ENCODE measurements around the gene ARHGAP33. TPM values are rescaled to one million over a fixed set of nuclear protein-coding genes. Genes with fewer than 3 reads are reported as not detected.

Gene ARHGAP33
- total RNA-seq, 2 donors from 2014 or later = 31.5 to 45.0 TPM

GRCh38 chr19:35736913-35737886, 38.2 kb upstream of the ARHGAP33 start:
- Mint-ChIP-seq H3K27me3 (no peaks in the 10 kb centered on the region), H3K27ac (no peak overlapping the region), H3K9me3 (no peaks in the 10 kb centered on the region), H3K4me3 (no peak overlapping the region), H3K4me1 (ENCODE audit: low read depth in 2 of 2) (peaks cover 25 to 37% of the 10 kb centered on the region in 2 donors), H3K36me3 (peaks cover 9% of the 10 kb centered on the region)
- ATAC-seq (no peak), DNase-seq (ENCODE audit: low spot score) (no peak)

GRCh38 chr19:35738021-35738886, 37.1 kb upstream of the ARHGAP33 start:
- peak overlapping the region; percentile 37 to 58 for H3K27ac Mint-ChIP-seq
- H3K36me3 Mint-ChIP-seq = peaks cover 9% of the 10 kb centered on the region
- peaks cover 31 to 44% of the 10 kb centered on the region in 2 donors for H3K4me1 Mint-ChIP-seq (ENCODE audit: low read depth in 2 of 2)
- H3K4me3 Mint-ChIP-seq = no peak overlapping the region
- H3K9me3 Mint-ChIP-seq = no peaks in the 10 kb centered on the region
- ATAC-seq (no peak), DNase-seq (ENCODE audit: low spot score) (peak; percentile 45)
- H3K27me3 Mint-ChIP-seq = no peaks in the 10 kb centered on the region

GRCh38 chr19:35738887-35739229, 36.5 kb upstream of the ARHGAP33 start:
- DNase-seq (ENCODE audit: low spot score) (no peak), ATAC-seq (no peak)
- Mint-ChIP-seq H3K36me3 (peaks cover 8% of the 10 kb centered on the region), H3K9me3 (no peaks in the 10 kb centered on the region), H3K27me3 (no peaks in the 10 kb centered on the region), H3K4me3 (peak overlapping the region; percentile 44), H3K4me1 (ENCODE audit: low read depth in 2 of 2) (peaks cover 31 to 43% of the 10 kb centered on the region in 2 donors), H3K27ac (peak overlapping the region; percentile 37 to 58)

GRCh38 chr19:35739275-35740107, 35.9 kb upstream of the ARHGAP33 start:
- H3K4me3 Mint-ChIP-seq = peak overlapping the region; percentile 44
- DNase-seq (ENCODE audit: low spot score) (no peak), ATAC-seq (no peak)
- H3K27ac Mint-ChIP-seq = peak overlapping the region; percentile 37 to 58
- no peaks in the 10 kb centered on the region for H3K9me3 Mint-ChIP-seq
- peaks cover 30 to 43% of the 10 kb centered on the region in 2 donors for H3K4me1 Mint-ChIP-seq (ENCODE audit: low read depth in 2 of 2)
- peaks cover 2% of the 10 kb centered on the region for H3K36me3 Mint-ChIP-seq
- H3K27me3 Mint-ChIP-seq = no peaks in the 10 kb centered on the region

- H3K36me3 Mint-ChIP-seq = no peaks in the 10 kb centered on the region
These were observed 35.3 kb upstream of the ARHGAP33 start for GRCh38 chr19:35740108-35740422.

GRCh38 chr19:35740423-35741202, 34.8 kb upstream of the ARHGAP33 start:
- Mint-ChIP-seq H3K4me1 (ENCODE audit: low read depth in 2 of 2) (peaks cover 33 to 44% of the 10 kb centered on the region in 2 donors), H3K27ac (peak overlapping the region; percentile 88 to 97), H3K9me3 (no peaks in the 10 kb centered on the region), H3K36me3 (no peaks in the 10 kb centered on the region), H3K27me3 (no peaks in the 10 kb centered on the region), H3K4me3 (peak overlapping the region; percentile 95)
- peak; percentile 86 to 88 for ATAC-seq
- DNase-seq (ENCODE audit: low spot score) = peak; percentile 99

More at GRCh38 chr19:35740108-35740422, 35.3 kb upstream of the ARHGAP33 start:
- H3K4me3 Mint-ChIP-seq = peak overlapping the region; percentile 95
- no peak for DNase-seq (ENCODE audit: low spot score)
- ATAC-seq = no peak
- H3K9me3 Mint-ChIP-seq = no peaks in the 10 kb centered on the region
- no peaks in the 10 kb centered on the region for H3K27me3 Mint-ChIP-seq
- H3K4me1 Mint-ChIP-seq (ENCODE audit: low read depth in 2 of 2) = peaks cover 30 to 44% of the 10 kb centered on the region in 2 donors
- H3K27ac Mint-ChIP-seq = peak overlapping the region; percentile 88 to 97

- H3K36me3 Mint-ChIP-seq = no peaks in the 10 kb centered on the region
- H3K4me3 Mint-ChIP-seq = peak overlapping the region; percentile 95
- peak overlapping the region; percentile 88 to 97 for H3K27ac Mint-ChIP-seq
- no peaks in the 10 kb centered on the region for H3K9me3 Mint-ChIP-seq
- peaks cover 38 to 47% of the 10 kb centered on the region in 2 donors for H3K4me1 Mint-ChIP-seq (ENCODE audit: low read depth in 2 of 2)
- ATAC-seq (no peak), DNase-seq (ENCODE audit: low spot score) (no peak)
- H3K27me3 Mint-ChIP-seq = no peaks in the 10 kb centered on the region
These were observed 34.2 kb upstream of the ARHGAP33 start for GRCh38 chr19:35741203-35741515.

GRCh38 chr19:35742121-35742724, 33.1 kb upstream of the ARHGAP33 start, which contains the start of gene IGFLR1:
Gene IGFLR1, minus strand, starts transcription at chr19:35742452. Its CDS starts 1,272 bp downstream, at chr19:35741180.
- ATAC-seq (peak in 1 of 2 donors; percentile 0), DNase-seq (ENCODE audit: low spot score) (peak; percentile 86)
- Mint-ChIP-seq H3K27me3 (no peaks in the 10 kb centered on the region), H3K36me3 (no peaks in the 10 kb centered on the region), H3K9me3 (no peaks in the 10 kb centered on the region), H3K4me3 (peak within 1 kb of the TSS; percentile 95), H3K4me1 (ENCODE audit: low read depth in 2 of 2) (peaks cover 39 to 46% of the 10 kb centered on the region in 2 donors), H3K27ac (peak within 1 kb of the TSS; percentile 94 to 97)

GRCh38 chr19:35743640-35744429, 31.5 kb upstream of the ARHGAP33 start:
- Mint-ChIP-seq H3K4me3 (peak overlapping the region; percentile 98), H3K9me3 (no peaks in the 10 kb centered on the region), H3K36me3 (no peaks in the 10 kb centered on the region), H3K27ac (peak overlapping the region; percentile 94 to 97), H3K27me3 (no peaks in the 10 kb centered on the region), H3K4me1 (ENCODE audit: low read depth in 2 of 2) (peaks cover 47 to 49% of the 10 kb centered on the region in 2 donors)
- DNase-seq (ENCODE audit: low spot score) = no peak
- no peak for ATAC-seq

GRCh38 chr19:35744430-35745327, 30.7 kb upstream of the ARHGAP33 start:
- no peaks in the 10 kb centered on the region for H3K36me3 Mint-ChIP-seq
- peak overlapping the region; percentile 98 for H3K4me3 Mint-ChIP-seq
- no peaks in the 10 kb centered on the region for H3K27me3 Mint-ChIP-seq
- peak; percentile 71 to 77 for ATAC-seq
- DNase-seq (ENCODE audit: low spot score) = peak; percentile 95
- peak overlapping the region; percentile 94 to 97 for H3K27ac Mint-ChIP-seq
- no peaks in the 10 kb centered on the region for H3K9me3 Mint-ChIP-seq
- H3K4me1 Mint-ChIP-seq (ENCODE audit: low read depth in 2 of 2) = peaks cover 47 to 55% of the 10 kb centered on the region in 2 donors

Measured in natural killer cell treated with Interleukin-12 subunit alpha and Interleukin-12 subunit beta and Interleukin-15 and Interleukin-18, amount 100 ng/mL, for 72 hours (primary cell).